ENCODE results near the gene IFNL2. TPM values are rescaled to one million over a fixed set of nuclear protein-coding genes. Genes with fewer than 3 reads are reported as not detected.

Gene IFNL2
- total RNA-seq, 1 experiment from 2014 or later, result 0.33 TPM

DNA sequence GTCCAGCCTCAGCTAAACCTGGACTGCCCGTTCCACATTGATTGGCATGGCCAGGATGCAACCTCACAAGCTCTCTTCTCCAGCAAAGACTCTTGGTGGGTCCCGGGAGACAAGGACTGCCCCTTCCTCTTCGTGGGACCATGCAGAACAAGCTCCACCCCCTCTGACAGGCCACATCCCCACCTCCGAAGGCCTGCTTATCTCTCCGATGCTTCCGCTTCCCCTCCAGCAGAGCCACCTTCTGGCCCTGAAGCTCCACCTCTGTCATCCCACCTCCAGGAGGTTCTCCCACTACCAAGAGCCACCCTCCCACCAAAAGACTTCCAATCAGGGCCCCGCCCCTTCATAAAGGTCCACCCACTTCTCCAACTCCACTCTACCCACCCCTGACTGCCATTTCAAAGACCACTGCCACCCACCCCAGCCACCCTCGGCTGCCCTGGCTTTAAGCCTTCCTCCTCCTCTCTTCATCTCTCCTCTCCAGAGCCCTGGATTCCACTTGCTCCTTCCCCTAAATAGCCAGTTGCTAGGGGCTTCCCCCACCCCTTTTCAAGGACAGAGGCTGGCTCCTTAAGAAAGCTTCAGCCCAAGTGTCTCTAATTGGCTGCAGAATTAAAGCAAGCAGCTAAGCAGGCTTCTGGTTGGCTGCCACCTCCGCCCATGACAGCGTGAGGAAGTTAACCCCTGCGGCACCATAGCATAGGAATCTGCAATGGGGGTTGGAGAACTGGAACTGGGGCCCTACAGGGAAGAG is 42.5 kb downstream of the IFNL2 start:
- no peaks in the 10 kb centered on the region for H3K9me3 ChIP-seq (ENCODE audit: control insufficient read depth, insufficient read depth, low read depth, low read length)
- H3K36me3 ChIP-seq (ENCODE audit: control insufficient read depth, insufficient read depth, low read length), result no peaks in the 10 kb centered on the region
- ChIA-PET POLR2A (interaction anchor here (0.5 to 1.1 kb wide), 6 partner anchors 19 to 700 kb away, joined by 3 to 18 read pairs (median 4); partner anchors contain the start of gene ZFP36), CTCF (interaction anchor here (0.5 to 4.8 kb wide), 13 partner anchors 10 to 482 kb away, joined by 3 to 27 read pairs (median 5); partner anchors contain the start of gene SAMD4B)
- H3K27ac ChIP-seq (ENCODE audit: low read length), result no peak overlapping the region
- ATAC-seq (peak; percentile 18), DNase-seq (ENCODE audit: low read depth, low spot score) (no peak)
- in situ Hi-C loops (cut with HindIII; ENCODE audit: low pct_unique_long_range_greater_than_20kb, low sequenced_read_pairs) (loop anchor here (5.0 kb wide), 2 partner anchors 57 to 472 kb away; no protein-coding TSS in a partner anchor), intact Hi-C loops (cut with micrococcal nuclease; ENCODE audit: unreplicated experiment) (no loop called here)
- no peak for TF ChIP-seq TCF7L2 (IDR thresholded peaks at IDR 0.05; ENCODE audit: low read depth, low read length)
- no peak for TF ChIP-seq SIN3A (IDR thresholded peaks at IDR 0.05; ENCODE audit: borderline replicate concordance, insufficient read depth, low read depth, low read length)
- TF ChIP-seq REST (IDR thresholded peaks at IDR 0.05; ENCODE audit: insufficient read depth in 1 of 2, low read depth in 2 of 2, low read length in 1 of 2), result no peak
- TF ChIP-seq, protein P1, sequence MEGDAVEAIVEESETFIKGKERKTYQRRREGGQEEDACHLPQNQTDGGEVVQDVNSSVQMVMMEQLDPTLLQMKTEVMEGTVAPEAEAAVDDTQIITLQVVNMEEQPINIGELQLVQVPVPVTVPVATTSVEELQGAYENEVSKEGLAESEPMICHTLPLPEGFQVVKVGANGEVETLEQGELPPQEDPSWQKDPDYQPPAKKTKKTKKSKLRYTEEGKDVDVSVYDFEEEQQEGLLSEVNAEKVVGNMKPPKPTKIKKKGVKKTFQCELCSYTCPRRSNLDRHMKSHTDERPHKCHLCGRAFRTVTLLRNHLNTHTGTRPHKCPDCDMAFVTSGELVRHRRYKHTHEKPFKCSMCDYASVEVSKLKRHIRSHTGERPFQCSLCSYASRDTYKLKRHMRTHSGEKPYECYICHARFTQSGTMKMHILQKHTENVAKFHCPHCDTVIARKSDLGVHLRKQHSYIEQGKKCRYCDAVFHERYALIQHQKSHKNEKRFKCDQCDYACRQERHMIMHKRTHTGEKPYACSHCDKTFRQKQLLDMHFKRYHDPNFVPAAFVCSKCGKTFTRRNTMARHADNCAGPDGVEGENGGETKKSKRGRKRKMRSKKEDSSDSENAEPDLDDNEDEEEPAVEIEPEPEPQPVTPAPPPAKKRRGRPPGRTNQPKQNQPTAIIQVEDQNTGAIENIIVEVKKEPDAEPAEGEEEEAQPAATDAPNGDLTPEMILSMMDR (IDR thresholded peaks at IDR 0.05), result no peak
- TF ChIP-seq POLR2AphosphoS5 (IDR thresholded peaks at IDR 0.05; ENCODE audit: low read depth, low read length), result no peak
- H3K27me3 ChIP-seq (ENCODE audit: control insufficient read depth, insufficient read depth, low read length), result peaks cover 6% of the 10 kb centered on the region; the same call in 1 of the 2 replicates
- no TSS peak for BruUV-seq (replicated peaks)
- H3K4me3 ChIP-seq (ENCODE audit: low read depth in 2 of 2, low read length in 2 of 2), result no peak overlapping the region
- peaks cover 3% of the 10 kb centered on the region; the same call in 1 of the 2 replicates for H3K4me1 ChIP-seq (ENCODE audit: control insufficient read depth, insufficient read depth, low read length)

DNA sequence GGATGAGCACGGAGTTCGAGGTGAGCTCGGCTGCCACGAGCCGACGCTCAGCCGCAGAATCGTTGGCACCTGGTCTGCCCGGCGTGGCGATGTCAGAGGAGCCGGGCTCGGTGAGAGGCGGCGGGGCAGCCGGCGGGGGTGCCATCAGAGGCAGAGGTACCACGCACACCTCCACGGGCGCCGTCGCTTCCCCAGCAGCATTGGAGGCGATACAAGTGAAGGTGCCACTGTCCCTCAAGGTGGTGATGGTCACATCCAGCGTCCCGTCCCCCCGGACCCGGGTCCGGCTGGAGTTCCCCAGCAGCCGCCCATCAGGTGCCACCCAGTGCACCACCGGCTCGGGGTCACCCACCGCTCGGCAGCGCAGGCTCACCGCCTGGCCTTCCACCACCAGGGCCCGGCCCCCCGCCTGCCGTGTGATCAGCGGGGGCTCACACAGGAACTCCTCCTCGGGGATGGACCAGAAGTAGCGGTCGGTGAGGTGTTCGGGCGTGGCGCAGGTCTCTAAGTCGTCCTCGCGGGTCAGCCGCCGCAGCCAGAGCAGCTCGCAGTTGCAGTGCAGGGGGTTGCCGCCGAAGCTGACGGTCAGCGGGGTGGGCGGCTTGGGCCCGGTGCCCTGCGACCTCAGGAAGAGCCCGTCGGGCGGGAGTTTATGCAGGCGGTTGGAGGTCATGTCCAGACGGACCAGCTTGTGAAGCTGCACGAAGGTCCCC is 46.0 kb downstream of the IFNL2 start:
- H3K36me3 ChIP-seq (ENCODE audit: control insufficient read depth, insufficient read depth, low read length), result no peaks in the 10 kb centered on the region
- DNase-seq (ENCODE audit: low read depth, low spot score) (no peak), ATAC-seq (no peak)
- ChIA-PET POLR2A (interaction anchor here (1.2 kb wide), 1 partner anchor 13 kb away, joined by 4 read pairs; no protein-coding TSS in a partner anchor), CTCF (interaction anchor here (0.5 to 4.8 kb wide), 5 partner anchors 11 to 160 kb away, joined by 3 to 27 read pairs (median 3); partner anchors contain the start of gene SAMD4B)
- BruUV-seq (replicated peaks), result no TSS peak
- in situ Hi-C loops (cut with HindIII; ENCODE audit: low pct_unique_long_range_greater_than_20kb, low sequenced_read_pairs), result loop anchor here (5.0 kb wide), 2 partner anchors 53 to 468 kb away; no protein-coding TSS in a partner anchor
- H3K4me3 ChIP-seq (ENCODE audit: low read depth in 2 of 2, low read length in 2 of 2), result no peak overlapping the region
- TF ChIP-seq POLR2AphosphoS5 (IDR thresholded peaks at IDR 0.05; ENCODE audit: low read depth, low read length), result no peak
- TF ChIP-seq REST (IDR thresholded peaks at IDR 0.05; ENCODE audit: insufficient read depth in 1 of 2, low read depth in 2 of 2, low read length in 1 of 2), result no peak
- TF ChIP-seq SIN3A (IDR thresholded peaks at IDR 0.05; ENCODE audit: borderline replicate concordance, insufficient read depth, low read depth, low read length), result no peak
- TF ChIP-seq, protein P1 (IDR thresholded peaks at IDR 0.05), result no peak
- TF ChIP-seq TCF7L2 (IDR thresholded peaks at IDR 0.05; ENCODE audit: low read depth, low read length), result no peak
- H3K27me3 ChIP-seq (ENCODE audit: control insufficient read depth, insufficient read depth, low read length), result no peaks in the 10 kb centered on the region
- intact Hi-C loops (cut with micrococcal nuclease; ENCODE audit: unreplicated experiment), result no loop called here
- no peaks in the 10 kb centered on the region for H3K9me3 ChIP-seq (ENCODE audit: control insufficient read depth, insufficient read depth, low read depth, low read length)
- no peak overlapping the region for H3K27ac ChIP-seq (ENCODE audit: low read length)
- H3K4me1 ChIP-seq (ENCODE audit: control insufficient read depth, insufficient read depth, low read length), result no peaks in the 10 kb centered on the region
